GM18867 (cell line): ENCODE measurements around the gene NDUFA12.

Experiments
- ATAC-seq: cut with Tn5 transposase; IDR thresholded peaks from one replicate; pipeline ENCODE4 v1.9.1; 2021; ENCODE audit warnings: mild to moderate bottlenecking, moderate library complexity; ENCODE audit not compliant: unreplicated experiment

Gene NDUFA12

DNA sequence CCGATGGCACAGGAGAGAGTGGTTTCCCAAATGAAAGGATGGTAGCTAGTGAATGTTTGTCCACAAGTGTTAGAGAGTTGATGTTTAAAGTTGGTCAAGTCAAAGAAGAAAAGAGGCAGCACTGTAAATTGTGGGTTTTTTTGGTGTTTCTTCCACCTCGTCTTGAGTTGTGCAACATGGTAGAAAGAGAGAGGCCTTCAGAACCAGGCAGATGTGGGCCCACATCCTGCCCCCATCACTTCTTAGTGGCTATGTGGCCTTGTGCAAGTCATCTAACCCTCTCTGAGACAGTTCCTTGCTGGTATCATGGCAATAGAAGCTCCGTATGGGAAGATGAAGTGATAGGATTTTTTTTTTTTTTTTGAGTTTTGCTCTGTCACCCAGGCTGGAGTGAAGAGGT is 60.8 kb downstream of the NDUFA12 start:
- no peak for ATAC-seq

DNA sequence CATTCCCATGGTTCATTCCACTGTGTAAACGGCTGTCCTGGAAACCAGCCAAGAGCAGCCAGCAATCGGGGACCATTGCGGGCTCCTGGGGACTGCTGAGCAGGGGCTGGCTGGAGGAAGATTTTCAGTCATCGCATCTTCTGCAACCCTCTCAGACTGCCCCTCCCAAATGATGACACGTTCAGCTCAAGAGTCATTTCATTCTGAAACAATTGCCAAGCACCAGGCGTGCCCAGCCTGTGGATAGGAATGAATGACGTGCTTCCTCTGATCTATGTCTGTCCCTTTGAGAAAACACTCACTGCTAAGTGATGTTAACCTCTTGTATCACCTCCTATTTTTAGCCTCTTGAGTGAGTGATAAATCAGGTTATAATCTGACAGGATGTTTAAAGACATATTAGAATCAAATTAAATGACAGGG is 62.0 kb downstream of the NDUFA12 start:
- no peak for ATAC-seq

DNA sequence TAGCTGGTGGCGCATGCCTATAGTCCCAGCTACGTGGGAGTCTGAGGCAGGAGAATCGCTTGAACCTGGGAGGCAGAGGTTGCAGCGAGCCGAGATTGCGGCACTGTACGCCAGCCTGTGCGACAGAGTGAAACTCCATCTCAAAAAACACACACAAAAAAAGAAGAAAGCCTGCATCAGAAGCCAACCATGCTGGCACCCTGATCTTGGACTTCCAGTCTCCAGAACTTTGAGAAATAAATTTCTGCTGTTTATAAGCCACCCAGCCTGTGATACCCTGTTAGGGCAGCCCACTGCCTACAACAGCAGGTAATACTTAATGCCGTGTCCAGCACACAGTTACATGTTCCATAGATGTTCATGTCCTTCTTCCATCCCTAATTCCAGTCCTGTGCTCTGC is 62.7 kb downstream of the NDUFA12 start:
- no peak for ATAC-seq

DNA sequence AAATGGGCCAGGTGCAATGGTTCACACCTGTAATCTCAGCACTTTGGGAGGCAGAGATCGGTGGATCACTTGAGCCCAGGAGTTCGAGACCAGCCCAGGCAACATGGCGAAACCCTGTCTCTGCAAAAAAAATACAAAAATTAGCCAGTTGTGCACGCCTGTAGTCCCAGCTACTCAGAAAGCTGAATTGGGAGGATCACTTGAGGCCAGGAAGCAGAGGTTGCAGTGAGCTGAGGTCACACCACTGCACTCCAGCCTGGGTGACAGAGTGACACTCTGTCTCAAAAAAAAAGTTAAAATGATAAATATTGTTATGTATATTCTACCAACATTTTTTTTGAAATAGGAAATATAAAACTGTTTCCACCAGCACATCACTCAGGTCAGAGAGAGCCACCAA is 64.9 kb downstream of the NDUFA12 start:
- no peak for ATAC-seq

DNA sequence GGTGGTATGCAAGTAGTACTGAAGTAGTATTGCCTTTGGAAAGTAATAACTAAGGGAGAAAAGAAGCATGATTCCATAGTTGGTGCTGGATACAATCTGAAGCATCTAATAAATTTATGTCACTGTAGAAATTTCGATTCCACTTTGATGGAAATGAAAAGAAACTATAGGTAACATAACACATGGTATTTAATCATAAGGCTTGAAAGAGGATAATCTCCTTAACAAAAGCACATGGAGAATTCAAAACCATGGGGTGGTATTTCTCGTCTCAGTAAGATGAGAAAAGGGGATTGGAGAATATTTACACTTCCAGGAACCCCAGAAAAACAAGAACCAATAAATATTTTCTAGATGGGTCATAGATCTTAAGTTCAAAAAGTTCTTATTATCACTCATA is 72.7 kb downstream of the NDUFA12 start:
- no peak for ATAC-seq

DNA sequence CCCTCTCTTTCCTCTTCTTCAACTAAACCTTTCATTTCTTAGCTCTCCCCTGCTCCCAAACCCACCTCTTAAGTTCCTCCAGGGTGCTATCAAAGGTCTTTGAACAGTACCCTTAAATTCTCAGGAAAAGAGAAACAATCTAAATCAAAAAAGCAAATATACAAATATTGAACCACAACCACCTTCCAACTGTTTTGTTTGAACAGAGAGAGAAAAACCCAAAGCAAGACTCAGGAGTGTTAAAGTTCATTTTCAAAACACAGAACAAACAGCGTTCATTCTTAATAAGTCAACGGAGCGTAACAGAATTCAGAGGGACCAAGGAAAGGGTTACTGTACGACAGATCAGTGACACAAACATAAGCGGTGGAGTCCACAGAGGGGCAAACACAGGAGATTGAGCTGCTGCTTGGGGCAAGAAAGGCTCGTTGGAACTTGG is 73.3 kb downstream of the NDUFA12 start:
- no peak for ATAC-seq

DNA sequence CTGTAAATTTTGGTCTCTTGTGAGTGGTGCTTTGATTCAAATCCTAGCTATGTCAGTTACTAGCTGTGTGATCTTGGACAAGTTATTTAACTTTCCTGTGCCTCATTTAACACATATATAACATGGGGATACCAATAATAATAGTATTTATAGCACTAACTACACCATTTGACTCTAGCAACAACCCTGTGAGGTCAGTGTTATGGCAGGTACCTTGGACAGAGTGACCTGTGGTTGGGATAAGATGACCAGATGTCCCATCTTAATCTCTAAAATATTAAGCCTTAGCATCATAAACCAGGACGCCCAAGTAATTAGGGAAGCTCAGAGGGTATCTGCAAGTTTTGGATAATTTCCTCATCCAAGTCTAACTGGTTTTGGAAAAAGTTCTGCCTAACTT is 73.7 kb downstream of the NDUFA12 start:
- ATAC-seq = no peak

DNA sequence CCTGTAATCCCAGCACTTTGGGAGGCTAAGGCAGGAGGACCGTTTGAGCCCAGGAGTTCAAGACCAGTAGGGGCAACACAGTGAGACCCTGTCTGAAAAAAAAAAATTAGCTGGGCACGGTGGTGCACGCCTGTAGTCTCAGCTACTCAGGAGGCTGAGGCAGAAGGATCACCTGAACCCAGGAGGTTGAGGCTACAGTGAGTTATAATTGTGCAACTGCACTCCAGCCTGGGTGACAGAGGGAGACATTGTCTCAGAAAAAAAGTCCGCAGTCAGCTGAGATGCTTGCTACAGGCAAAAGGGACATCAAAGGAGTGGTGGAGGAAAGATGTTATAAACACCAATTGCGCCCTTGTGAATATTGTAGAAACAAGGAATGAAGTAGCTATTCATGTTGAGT is 77.8 kb downstream of the NDUFA12 start:
- no peak for ATAC-seq

DNA sequence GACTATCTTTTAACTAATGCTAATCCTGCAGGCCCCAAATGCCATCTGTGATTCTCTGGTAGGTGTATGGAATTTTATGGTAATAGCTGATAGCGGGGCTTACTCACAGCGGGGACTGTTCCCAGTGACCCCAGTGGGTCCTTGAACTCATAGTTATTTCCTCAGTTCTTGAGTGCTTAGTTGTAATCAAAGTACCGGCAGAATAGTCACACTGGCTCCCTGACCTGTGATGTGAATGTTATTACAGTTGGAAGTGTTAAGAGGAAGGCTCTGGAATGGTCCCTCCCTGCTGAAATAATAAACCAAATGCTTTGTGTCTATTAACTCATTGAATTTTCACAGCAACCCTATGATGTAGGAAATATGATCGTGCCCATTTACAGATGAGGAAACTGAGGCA is 78.3 kb downstream of the NDUFA12 start:
- ATAC-seq = no peak

DNA sequence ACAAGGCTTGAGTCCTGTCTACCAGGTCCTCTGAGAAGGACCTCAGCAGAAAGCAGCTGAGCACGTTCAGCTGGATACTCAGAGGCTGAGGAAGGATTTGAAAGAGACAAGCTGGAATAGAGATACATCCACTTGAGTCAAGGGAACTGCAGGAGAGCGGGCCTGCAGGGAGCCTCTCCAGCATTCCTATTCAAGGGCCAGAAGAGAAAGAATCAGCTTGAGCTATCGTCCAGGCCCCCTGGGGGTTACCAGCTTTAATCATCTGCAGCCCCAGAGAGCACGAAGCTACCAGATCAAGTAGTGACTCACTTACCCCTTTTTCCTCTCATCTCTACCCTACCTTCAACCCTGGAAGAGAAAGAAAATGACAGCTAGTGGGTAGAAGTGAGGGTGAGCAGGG is 80.9 kb downstream of the NDUFA12 start:
- no peak for ATAC-seq
